SU-DHL-6 (cell line): Measurements from ENCODE around the gene CAPN14.

ENCODE experiments used
- H2AFZ ChIP-seq: fragments of 200-600 bp; sonication (generic); 2 replicates; pipeline ENCODE4 v1.6.1; 2014; ENCODE audit warnings: low read depth, mild to moderate bottlenecking, moderate library complexity, mixed read lengths, antibody characterized with exemption, low read length; ENCODE audit not compliant: severe bottlenecking
- H3F3A ChIP-seq: fragments of 200-600 bp; shearing (Covaris generic); 2 replicates; pipeline ENCODE4 v1.6.0; 2016; ENCODE audit warnings: antibody characterized with exemption, mild to moderate bottlenecking; ENCODE audit not compliant: insufficient read depth
- H3K27ac ChIP-seq: fragments of 200-600 bp; sonication (generic); 2 replicates; pipeline ENCODE4 v1.5.1; 2016; ENCODE audit warnings: low read depth, mild to moderate bottlenecking, low read length, moderate library complexity, mixed read lengths
- H3K27me3 ChIP-seq: fragments of 200-600 bp; sonication (generic), shearing (Covaris generic); 2 replicates; pipeline ENCODE4 v1.6.0; 2014; ENCODE audit warnings: mild to moderate bottlenecking, low read length
- H3K36me3 ChIP-seq: fragments of 200-600 bp; sonication (generic); 2 replicates; pipeline ENCODE4 v1.6.1; 2014; ENCODE audit warnings: mild to moderate bottlenecking, low read length, mixed read lengths
- H3K4me2 ChIP-seq: fragments of 300-600, 200-600 bp; shearing (Covaris generic), sonication (generic); 2 replicates; pipeline ENCODE4 v1.6.0; 2014; ENCODE audit warnings: low read length, low read depth, mild to moderate bottlenecking; ENCODE audit not compliant: poor library complexity, severe bottlenecking
- H3K4me3 ChIP-seq: fragments of 200-600 bp; sonication (generic); 2 replicates; pipeline ENCODE4 v1.5.1; 2014; ENCODE audit warnings: antibody characterized with exemption, low read length, mild to moderate bottlenecking, mixed read lengths; ENCODE audit not compliant: insufficient read depth, poor library complexity, severe bottlenecking
- H3K79me2 ChIP-seq: fragments of 200-600 bp; sonication (generic); 2 replicates; pipeline ENCODE4 v1.6.1; 2014; ENCODE audit warnings: mild to moderate bottlenecking, low read length, moderate library complexity; ENCODE audit not compliant: insufficient read depth
- H3K9ac ChIP-seq: fragments of 200-600 bp; sonication (generic); 2 replicates; pipeline ENCODE4 v1.7.0; 2014; ENCODE audit warnings: mild to moderate bottlenecking, low read length
- H3K9me2 ChIP-seq: fragments of 200-600 bp; sonication (generic); replicated peaks from 2 replicates; pipeline ENCODE4 v1.6.1; 2014; ENCODE audit warnings: low read length; ENCODE audit not compliant: insufficient read depth
- H3K9me3 ChIP-seq: fragments of 200-600 bp; sonication (generic); 2 replicates; pipeline ENCODE4 v1.6.1; 2014; ENCODE audit warnings: low read length, mixed read lengths; ENCODE audit not compliant: insufficient read depth
- H4K20me1 ChIP-seq: fragments of 200-600 bp; sonication (generic); 2 replicates; pipeline ENCODE4 v1.6.1; 2014; ENCODE audit warnings: low read depth, mild to moderate bottlenecking, antibody characterized with exemption, low read length, moderate library complexity, mixed read lengths
- EZH2phosphoT487 ChIP-seq: fragments of 200-600 bp; sonication (generic), shearing (Covaris generic); conservative IDR thresholded peaks from 2 replicates; pipeline ENCODE4 v1.6.1; 2018; ENCODE audit warnings: mild to moderate bottlenecking, antibody characterized with exemption, low read length, moderate library complexity, mixed read lengths
- TF ChIP-seq, protein P1 (sequence below): fragments of 200-600 bp; sonication (generic); IDR thresholded peaks from one replicate; pipeline ENCODE4 v1.5.1; 2017; ENCODE audit warnings: antibody characterized with exemption, mild to moderate bottlenecking, low read length, moderate library complexity; ENCODE audit not compliant: insufficient read depth, poor library complexity, severe bottlenecking

Gene CAPN14

DNA sequence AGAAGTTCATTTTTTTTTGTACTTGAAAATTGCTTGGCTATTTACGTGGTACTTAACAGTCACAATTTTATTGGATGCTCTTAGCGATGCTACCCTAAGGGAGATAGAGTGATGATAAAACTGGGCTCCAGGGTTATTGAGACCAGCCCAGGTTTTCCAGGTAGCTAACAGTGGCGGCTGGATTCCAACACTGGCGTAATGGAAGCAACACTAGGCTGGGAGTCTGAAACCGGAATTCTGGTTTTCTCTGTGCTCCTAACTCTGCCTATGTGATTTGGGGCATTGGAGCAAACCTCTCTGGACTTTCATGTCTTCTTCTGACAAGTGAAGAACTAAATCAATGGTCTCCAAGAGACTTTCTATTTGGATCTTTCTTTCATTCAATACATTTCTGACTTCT, 69.7 kb downstream of the CAPN14 start:
- H3K27ac ChIP-seq = no peak overlapping the region

GRCh38 chr2:31142110-31142509, 75.2 kb downstream of the CAPN14 start:
- Histone ChIP-seq H3K4me2 (no peak overlapping the region), H3K27me3 (no peaks in the 10 kb centered on the region), H4K20me1 (no peaks in the 10 kb centered on the region), H3F3A (no peaks in the 10 kb centered on the region), H3K9me3 (no peaks in the 10 kb centered on the region), H3K9ac (no peak overlapping the region), H3K27ac (no peak overlapping the region), H3K79me2 (no peaks in the 10 kb centered on the region), H2AFZ (no peak overlapping the region), H3K9me2 (no peaks in the 10 kb centered on the region), H3K36me3 (no peaks in the 10 kb centered on the region), H3K4me3 (no peak overlapping the region)
- no peak for TF ChIP-seq EZH2phosphoT487

More for the DNA sequence above, 69.7 kb downstream of the CAPN14 start:
- TF ChIP-seq, protein P1, sequence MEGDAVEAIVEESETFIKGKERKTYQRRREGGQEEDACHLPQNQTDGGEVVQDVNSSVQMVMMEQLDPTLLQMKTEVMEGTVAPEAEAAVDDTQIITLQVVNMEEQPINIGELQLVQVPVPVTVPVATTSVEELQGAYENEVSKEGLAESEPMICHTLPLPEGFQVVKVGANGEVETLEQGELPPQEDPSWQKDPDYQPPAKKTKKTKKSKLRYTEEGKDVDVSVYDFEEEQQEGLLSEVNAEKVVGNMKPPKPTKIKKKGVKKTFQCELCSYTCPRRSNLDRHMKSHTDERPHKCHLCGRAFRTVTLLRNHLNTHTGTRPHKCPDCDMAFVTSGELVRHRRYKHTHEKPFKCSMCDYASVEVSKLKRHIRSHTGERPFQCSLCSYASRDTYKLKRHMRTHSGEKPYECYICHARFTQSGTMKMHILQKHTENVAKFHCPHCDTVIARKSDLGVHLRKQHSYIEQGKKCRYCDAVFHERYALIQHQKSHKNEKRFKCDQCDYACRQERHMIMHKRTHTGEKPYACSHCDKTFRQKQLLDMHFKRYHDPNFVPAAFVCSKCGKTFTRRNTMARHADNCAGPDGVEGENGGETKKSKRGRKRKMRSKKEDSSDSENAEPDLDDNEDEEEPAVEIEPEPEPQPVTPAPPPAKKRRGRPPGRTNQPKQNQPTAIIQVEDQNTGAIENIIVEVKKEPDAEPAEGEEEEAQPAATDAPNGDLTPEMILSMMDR = no peak
- no peak for TF ChIP-seq EZH2phosphoT487
- Histone ChIP-seq H2AFZ (no peak overlapping the region), H3K9me3 (no peaks in the 10 kb centered on the region), H3K27me3 (no peaks in the 10 kb centered on the region), H3F3A (no peaks in the 10 kb centered on the region), H4K20me1 (no peaks in the 10 kb centered on the region), H3K79me2 (no peaks in the 10 kb centered on the region), H3K4me2 (no peak overlapping the region), H3K4me3 (no peak overlapping the region), H3K36me3 (no peaks in the 10 kb centered on the region), H3K9me2 (no peaks in the 10 kb centered on the region), H3K9ac (no peak overlapping the region)

DNA sequence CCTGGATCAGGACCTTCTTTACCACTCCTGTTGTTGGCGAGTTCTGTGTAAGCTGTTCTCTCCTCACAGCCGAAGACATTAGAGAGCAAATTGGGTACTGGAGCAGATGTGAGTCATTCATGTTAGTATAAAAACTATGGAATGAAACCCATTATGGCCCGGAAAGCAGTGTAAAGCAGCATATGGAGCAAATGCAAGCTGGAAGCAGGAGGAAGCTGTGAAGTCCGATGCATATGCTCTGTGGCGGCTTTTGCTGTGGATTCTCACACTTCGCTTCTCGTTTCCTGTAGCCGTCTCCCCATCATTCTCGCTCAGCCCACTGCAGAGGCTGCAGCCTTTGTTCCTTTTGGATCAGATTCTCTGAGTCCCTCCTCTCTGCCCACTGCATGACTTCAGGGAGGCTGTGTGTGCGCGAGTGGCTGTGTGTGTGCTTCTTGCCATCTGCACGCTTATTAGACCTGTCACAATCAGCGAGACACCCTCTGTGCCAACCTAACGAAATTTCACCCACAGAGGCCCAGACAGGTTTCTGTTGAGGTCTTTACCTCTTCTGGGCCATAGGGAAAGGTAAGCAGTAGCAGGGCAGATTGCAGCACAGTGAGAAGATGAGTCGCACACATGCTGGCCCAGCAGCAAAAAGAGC, 75.8 kb downstream of the CAPN14 start:
- Histone ChIP-seq H4K20me1 (no peaks in the 10 kb centered on the region), H3K27me3 (no peaks in the 10 kb centered on the region), H3K9ac (no peak overlapping the region), H3F3A (no peaks in the 10 kb centered on the region), H3K9me2 (no peaks in the 10 kb centered on the region), H3K79me2 (no peaks in the 10 kb centered on the region), H3K36me3 (no peaks in the 10 kb centered on the region), H3K9me3 (no peaks in the 10 kb centered on the region), H3K4me2 (no peak overlapping the region), H3K4me3 (no peak overlapping the region), H2AFZ (no peak overlapping the region), H3K27ac (no peak overlapping the region)
- TF ChIP-seq EZH2phosphoT487 = no peak
- TF ChIP-seq, protein P1 = no peak

- H3K36me3 ChIP-seq = no peaks in the 10 kb centered on the region
- H3K27me3 ChIP-seq = no peaks in the 10 kb centered on the region
- no peaks in the 10 kb centered on the region for H3K9me3 ChIP-seq
- no peak for TF ChIP-seq EZH2phosphoT487
- TF ChIP-seq, protein P1 = no peak
- H2AFZ ChIP-seq = no peak overlapping the region
- H3K4me3 ChIP-seq = no peak overlapping the region
- H4K20me1 ChIP-seq = no peaks in the 10 kb centered on the region
- no peak overlapping the region for H3K27ac ChIP-seq
- no peak overlapping the region for H3K4me2 ChIP-seq
- H3K9ac ChIP-seq = no peak overlapping the region
- no peaks in the 10 kb centered on the region for H3K79me2 ChIP-seq
- H3K9me2 ChIP-seq = no peaks in the 10 kb centered on the region
- H3F3A ChIP-seq = no peaks in the 10 kb centered on the region
Measured at GRCh38 chr2:31140151-31140550, 77.2 kb downstream of the CAPN14 start.
